ENCODE data around the gene RSPRY1. TPM values are rescaled to one million over a fixed set of nuclear protein-coding genes. Genes with fewer than 3 reads are reported as not detected.
"Not testable (repeated sequence)": the region's sequence is repeated elsewhere in the genome, so short reads cannot be mapped to it uniquely, and the experiment has no call there.

Gene RSPRY1
- total RNA-seq, 4 donors from 2014 or later: 13.7 to 27.2 (median 23.1) TPM

DNA sequence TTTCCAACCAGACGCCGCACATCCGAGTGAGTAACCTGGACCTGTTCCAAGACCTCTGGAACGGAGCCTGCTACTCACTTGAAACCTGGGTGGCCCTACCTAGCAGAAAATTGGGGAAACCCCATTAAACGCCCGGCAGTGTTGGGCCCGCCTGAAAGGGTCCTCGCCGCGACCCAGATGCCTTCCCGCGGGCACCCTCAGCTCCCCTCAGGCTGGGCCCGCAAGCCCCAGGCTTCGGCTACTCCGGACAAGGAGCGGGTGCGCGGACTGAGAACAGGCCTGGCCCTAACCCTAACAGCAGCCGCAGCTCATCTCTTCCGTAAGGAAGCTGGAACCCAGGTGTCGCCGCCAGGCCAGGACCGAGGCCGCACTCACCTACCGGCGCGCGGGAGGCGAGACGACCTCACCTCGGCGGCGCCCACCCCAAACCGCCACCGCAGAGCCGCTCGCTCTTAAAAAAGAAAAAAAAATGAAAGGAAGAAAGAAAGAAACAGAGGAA lies 634 bp upstream of the RSPRY1 start:
- intact Hi-C loops (cut with DNase I): no loop called here
- Histone ChIP-seq H3K4me1 (peaks cover 7 to 51% (median 25%) of the 10 kb centered on the region in 3 donors), H3K27me3 (no peaks in the 10 kb centered on the region), H3K36me3 (peaks cover 0 to 8% (median 0%) of the 10 kb centered on the region in 3 donors), H3K4me3 (peak overlapping the region; percentile 79 to 99 (median 96)), H3K27ac (peak overlapping the region; percentile 94 to 97 (median 96)), H3K9me3 (no peaks in the 10 kb centered on the region)
- no peak for TF ChIP-seq POLR2A (IDR thresholded peaks at IDR 0.05)
- TF ChIP-seq, protein P1, sequence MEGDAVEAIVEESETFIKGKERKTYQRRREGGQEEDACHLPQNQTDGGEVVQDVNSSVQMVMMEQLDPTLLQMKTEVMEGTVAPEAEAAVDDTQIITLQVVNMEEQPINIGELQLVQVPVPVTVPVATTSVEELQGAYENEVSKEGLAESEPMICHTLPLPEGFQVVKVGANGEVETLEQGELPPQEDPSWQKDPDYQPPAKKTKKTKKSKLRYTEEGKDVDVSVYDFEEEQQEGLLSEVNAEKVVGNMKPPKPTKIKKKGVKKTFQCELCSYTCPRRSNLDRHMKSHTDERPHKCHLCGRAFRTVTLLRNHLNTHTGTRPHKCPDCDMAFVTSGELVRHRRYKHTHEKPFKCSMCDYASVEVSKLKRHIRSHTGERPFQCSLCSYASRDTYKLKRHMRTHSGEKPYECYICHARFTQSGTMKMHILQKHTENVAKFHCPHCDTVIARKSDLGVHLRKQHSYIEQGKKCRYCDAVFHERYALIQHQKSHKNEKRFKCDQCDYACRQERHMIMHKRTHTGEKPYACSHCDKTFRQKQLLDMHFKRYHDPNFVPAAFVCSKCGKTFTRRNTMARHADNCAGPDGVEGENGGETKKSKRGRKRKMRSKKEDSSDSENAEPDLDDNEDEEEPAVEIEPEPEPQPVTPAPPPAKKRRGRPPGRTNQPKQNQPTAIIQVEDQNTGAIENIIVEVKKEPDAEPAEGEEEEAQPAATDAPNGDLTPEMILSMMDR (IDR thresholded peaks at IDR 0.05): peak in 1 of 6 experiments; percentile 8
- no peak for DNase-seq
- 0% methylated on average over 15 to 23 of the region's 37 CpGs for WGBS, 2 donors

DNA sequence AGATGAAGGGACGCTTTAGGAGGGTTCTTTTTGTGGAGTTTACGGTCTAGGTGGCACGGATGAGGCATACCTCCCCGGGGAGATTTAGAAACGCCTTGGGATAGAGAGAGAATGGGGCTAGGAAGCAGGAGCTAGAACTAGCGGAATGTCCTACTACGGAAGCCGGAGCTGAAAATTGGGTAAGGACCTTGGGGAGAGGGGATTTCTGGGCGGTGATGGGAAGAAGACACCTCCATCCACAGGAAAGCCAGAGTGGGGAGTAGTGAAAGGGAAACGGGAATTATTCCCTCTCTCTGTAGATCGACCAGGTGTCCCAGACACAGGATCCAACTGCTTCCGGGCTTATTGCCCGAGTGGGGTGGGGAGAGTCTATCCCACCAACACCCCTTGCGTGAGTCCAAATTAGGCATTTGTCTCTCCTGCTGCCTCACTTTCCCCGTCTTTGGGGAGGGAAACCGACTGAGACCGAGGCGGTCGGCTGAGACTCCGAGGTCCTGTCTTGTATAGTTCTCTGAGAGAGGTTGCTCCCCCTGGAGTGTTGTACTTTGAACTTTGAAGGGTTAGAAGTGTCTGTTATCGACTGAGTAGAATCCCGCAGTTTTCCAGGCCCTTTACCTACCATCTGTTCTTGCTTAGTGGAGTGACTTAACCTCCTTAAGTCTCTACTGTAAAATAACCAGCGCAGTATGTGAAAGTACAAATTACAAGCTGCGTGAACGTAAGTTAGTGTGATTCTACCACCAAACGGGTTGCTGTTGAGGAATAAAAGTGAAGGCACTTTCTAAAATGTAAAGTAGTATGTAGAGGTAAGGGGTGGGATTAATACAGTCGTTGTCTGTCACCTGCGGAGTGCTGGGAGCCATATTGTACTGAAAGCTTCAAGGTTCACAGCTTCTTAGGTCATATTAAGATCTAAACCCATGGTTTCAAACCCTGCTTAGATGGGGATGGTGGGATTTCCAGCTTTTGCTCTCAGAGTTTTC lies 1.0 kb downstream of the RSPRY1 start:
- DNase-seq: no peak
- peaks cover 7 to 68% (median 34%) of the 10 kb centered on the region in 3 donors for H3K4me1 ChIP-seq
- H3K4me3 ChIP-seq: peak overlapping the region; percentile 79 to 99 (median 97)
- H3K27ac ChIP-seq: peak overlapping the region; percentile 95 to 98 (median 96)
- intact Hi-C loops (cut with DNase I): no loop called here
- WGBS, 2 donors: 0 to 1% methylated on average over 26 to 27 of the region's 28 CpGs
- TF ChIP-seq POLR2A (IDR thresholded peaks at IDR 0.05): no peak
- TF ChIP-seq, protein P1 (IDR thresholded peaks at IDR 0.05): no peak
- H3K9me3 ChIP-seq: no peaks in the 10 kb centered on the region
- peaks cover 0 to 8% (median 0%) of the 10 kb centered on the region in 3 donors for H3K36me3 ChIP-seq
- H3K27me3 ChIP-seq: no peaks in the 10 kb centered on the region

DNA sequence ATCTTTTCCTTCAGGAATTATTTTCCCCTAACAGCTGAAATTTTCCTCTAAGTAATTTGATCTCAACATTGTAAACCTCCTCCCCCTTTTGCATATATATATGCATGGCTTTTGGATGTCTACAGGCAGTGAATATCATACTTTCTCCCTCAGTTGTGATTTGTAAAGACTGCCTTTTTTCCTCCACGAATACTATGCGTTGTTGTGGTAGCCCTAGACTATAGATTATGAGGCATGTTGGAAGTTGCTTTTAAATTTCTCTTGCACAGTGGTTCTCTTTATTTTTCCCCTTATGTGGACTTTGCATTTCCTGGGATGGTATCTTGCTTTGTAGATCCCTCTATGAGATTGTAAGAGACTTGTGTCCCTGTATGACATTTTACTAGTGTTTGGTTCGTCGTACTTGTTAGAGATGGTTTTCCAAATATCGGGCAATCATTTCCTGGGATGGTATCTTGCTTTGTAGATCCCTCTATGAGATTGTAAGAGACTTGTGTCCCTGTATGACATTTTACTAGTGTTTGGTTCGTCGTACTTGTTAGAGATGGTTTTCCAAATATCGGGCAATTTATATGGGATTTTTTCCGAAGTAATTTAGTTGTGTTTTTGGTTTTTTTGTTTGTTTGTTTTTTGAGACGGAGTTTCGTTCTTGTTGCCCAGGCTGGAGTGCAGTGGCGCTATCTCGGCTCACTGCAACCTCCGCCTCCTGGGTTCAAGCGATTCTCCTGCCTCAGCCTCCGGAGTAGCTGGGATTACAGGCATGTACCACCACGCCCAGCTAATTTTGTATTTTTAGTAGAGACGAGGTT lies 2.0 kb downstream of the RSPRY1 start:
- H3K27me3 ChIP-seq; DNase-seq; H3K36me3 ChIP-seq; intact Hi-C loops (cut with DNase I); H3K9me3 ChIP-seq: not testable (repeated sequence)
- Histone ChIP-seq H3K4me3 (peak overlapping the region; percentile 79 to 99 (median 97)), H3K27ac (peak overlapping the region in 3 of 4 donors; percentile 95 to 96 (median 95)), H3K4me1 (peaks cover 7 to 76% (median 35%) of the 10 kb centered on the region in 3 donors)
- WGBS, 2 donors: 75 to 83% methylated on average over 18 of the region's 18 CpGs

DNA sequence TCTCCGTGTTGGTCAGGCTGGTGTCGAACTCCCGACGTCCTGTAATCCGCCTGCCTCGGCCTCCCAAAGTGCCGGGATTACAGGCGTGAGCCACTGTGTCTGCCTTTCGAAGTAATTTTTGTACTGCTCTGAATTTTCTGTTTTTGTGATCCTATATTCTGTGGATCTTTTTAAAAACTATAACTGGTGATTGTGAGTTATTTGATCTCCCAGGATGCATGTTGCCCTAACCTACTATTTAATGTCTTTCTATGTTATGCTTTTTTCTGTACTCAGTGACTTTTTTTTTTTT lies 2.5 kb downstream of the RSPRY1 start:
- Histone ChIP-seq H3K36me3 (peaks cover 0 to 8% (median 0%) of the 10 kb centered on the region in 3 donors), H3K27ac (no peak overlapping the region), H3K4me3 (peak overlapping the region in 1 of 4 donors; percentile 7), H3K9me3 (no peaks in the 10 kb centered on the region), H3K4me1 (peaks cover 7 to 76% (median 41%) of the 10 kb centered on the region in 3 donors), H3K27me3 (no peaks in the 10 kb centered on the region)
- intact Hi-C loops (cut with DNase I): no loop called here
- WGBS, 2 donors: 89 to 90% methylated on average over 9 of the region's 9 CpGs
- TF ChIP-seq, protein P1 (IDR thresholded peaks at IDR 0.05): no peak
- TF ChIP-seq POLR2A (IDR thresholded peaks at IDR 0.05): no peak
- no peak for DNase-seq

DNA sequence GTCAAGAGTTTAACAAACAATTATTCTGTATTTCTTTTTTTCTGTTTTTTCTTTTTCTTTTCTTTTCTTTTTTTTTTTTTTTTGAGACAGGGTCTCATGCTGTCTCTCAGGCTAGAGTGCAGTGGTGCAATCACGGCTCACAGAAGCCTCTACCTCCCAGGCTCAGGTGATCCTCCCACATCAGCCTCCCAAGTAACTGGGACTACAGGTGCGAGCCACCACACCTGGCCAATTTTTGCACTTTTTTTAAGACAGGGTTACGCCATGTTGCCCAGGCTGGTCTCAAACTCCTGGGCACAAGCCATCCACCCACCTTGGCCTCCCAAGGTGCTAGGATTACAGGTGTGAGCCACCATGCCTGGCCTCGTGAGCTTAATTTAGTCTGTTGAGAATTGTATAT lies 3.4 kb downstream of the RSPRY1 start:
- DNase-seq; H3K9me3 ChIP-seq; H3K27me3 ChIP-seq; H3K4me3 ChIP-seq; H3K27ac ChIP-seq; intact Hi-C loops (cut with DNase I); H3K36me3 ChIP-seq: not testable (repeated sequence)
- peaks cover 7 to 76% (median 46%) of the 10 kb centered on the region in 3 donors for H3K4me1 ChIP-seq
- 94 to 98% methylated on average over 3 to 4 of the region's 4 CpGs for WGBS, 2 donors
